GM21723 (cell line): ENCODE measurements around the gene DSCAM.

Source experiments
- ATAC-seq: cut with Tn5 transposase; IDR thresholded peaks from one replicate; pipeline ENCODE4 v1.9.1; 2021; ENCODE audit warnings: mild to moderate bottlenecking, moderate library complexity; ENCODE audit not compliant: unreplicated experiment

Gene DSCAM

GRCh38 chr21:40770435-40771055 is 76.4 kb downstream of the DSCAM start:
- no peak for ATAC-seq

DNA sequence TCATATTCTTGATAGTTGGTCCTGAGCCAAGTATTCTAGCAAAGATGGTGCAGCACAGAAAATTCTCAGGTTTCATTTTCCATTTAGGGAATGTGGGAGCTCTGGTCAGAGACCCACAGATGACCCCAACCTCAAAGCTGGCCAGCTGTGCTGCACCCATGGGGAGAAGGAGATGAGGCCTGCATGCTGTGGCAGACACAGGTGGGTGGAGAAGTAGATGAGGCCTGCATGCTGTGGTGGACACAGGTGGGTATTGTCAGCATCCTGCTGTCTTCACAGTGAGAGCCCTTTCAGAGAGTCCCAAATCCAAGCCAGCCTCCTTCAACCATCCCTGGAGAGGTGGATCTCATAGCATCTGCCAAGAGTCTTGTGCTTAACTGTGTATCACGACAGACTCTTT is 77.7 kb downstream of the DSCAM start:
- no peak for ATAC-seq

GRCh38 chr21:40768056-40768455 is 78.9 kb downstream of the DSCAM start:
- ATAC-seq = no peak

- no peak for ATAC-seq
Observed at GRCh38 chr21:40766381-40766780, 80.6 kb downstream of the DSCAM start.

- no peak for ATAC-seq
Observed at GRCh38 chr21:40765811-40766210, 81.1 kb downstream of the DSCAM start.

DNA sequence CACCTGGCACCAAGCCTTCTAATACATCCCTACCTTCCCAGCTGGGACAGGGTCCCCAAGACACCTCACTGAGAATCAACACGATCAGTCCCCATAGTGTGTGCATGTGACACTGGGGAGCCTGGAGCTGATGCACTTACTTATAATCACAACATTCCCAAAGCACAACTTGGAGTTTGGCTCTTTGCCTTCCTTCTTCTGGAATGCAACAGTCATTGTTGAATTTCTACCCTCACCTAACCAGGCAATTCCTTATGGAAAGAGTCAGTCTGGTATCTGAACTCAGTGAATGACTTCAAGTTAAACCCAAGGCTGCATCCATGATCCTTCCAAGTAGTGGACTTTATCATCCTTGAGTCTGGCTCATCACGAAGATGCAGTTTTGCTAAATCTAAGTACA is 86.1 kb downstream of the DSCAM start:
- no peak for ATAC-seq

DNA sequence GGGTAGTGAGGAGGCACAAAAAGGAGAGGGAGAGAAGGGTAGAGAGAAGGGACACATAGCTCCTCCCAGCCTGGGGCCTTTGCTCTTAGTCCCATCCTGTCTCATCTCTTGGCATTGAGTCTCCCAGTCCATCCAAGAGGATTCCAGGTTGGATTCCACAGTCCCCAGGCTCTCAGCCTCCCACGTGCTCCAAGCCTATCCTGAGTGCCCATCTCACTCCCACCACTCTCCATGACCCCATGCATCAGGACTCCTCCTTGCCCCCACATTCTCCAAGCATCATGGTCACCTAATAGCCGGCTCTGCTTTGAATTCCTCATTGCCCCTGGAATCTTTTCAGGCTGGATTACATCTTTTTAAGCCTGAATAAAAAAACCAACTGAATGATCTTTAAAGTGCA is 87.9 kb downstream of the DSCAM start:
- no peak for ATAC-seq

- ATAC-seq = no peak
Observed at GRCh38 chr21:40757366-40757765, 89.6 kb downstream of the DSCAM start.

DNA sequence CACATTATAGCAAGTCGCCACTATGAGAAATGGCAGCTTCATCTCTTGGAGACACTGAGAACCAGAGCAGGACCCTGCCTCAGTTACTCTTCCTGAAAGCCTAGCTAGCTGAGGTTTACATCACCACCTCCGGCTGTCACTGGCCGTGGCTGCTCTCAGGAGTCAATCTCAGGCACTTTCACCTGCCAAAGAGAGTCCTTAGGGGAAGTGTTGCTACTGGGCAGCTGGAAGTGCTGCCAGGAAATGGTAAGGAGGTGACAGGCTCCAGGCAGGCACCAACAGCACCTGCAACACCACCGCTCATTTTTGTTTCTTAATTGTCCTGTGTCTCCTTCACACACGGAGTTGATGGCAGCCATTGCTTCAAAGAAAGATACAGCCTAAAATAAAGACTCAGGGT is 92.5 kb downstream of the DSCAM start:
- no peak for ATAC-seq

GRCh38 chr21:40753756-40754155 is 93.2 kb downstream of the DSCAM start:
- no peak for ATAC-seq

DNA sequence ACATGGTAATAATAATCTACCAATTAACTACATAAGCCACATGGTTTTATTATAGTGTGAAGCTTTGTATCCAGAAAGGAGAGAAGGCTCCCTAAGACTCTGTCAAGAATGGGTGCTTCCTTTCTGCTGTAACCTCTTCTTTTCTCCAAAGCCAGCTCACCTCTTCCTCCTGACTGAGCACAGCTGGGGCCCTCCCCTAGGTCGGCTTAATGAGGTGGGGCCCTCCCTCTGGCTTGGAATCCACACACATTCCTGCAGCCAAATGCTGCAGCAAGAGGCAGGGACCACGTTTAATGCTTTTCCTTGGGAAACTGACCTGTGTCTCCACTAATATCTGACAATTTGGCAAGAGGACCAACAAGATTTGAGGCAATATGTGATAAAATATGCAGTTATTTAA is 94.8 kb downstream of the DSCAM start:
- no peak for ATAC-seq

DNA sequence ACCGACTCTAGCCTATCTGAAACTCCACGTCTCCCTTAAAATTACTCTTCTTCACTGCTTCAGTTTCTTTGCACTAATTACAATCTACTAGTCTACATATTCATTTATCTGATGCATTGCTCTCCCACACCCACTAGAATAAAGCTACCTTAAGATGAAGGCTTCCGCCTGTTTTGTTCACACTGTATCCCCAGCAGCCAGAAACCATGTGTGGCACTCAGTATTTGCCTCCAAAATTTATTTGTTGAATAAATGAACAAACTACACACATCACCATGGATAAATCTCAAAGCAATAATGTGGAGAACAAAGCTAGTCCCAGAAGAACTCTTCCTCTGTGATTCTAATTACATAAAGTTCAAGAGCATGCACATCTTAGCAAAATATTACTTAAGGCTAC is 95.7 kb downstream of the DSCAM start:
- ATAC-seq = no peak

DNA sequence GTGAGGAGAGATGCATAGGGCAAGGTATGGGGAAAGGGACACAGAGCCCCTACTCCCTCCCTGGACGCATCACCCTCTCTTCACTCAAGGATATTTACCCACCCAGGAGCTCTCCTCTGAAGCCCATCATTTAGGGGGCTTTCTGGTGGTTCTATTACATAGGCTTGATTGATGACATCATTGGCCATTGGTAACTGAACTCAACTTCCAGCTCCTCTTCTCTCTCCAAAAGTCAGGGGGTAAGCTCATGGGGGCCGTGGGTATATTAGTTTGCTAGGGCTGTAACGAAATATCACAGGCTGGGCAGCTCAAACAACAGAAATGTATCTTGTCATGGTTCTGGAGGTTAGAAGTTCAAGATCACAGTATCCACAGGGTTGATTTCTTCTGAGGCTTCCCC is 110.8 kb downstream of the DSCAM start:
- ATAC-seq = no peak

DNA sequence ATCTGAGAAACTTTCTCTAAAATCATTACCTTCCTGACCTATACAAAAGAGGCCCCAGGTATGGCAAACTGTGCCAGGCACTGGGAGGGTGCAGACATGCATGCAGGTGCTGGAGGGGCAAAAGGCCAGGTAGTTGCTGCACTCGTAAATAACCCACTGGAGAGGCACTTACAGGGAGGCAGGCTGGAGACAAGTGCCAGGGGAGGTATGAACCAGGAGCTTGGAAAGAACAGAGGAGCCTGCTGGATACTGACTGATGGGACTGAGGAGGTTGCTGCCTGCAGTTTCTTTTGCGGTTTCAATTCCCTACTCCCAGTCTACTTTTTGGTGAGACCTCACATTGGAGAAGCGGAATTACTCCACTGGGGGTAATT is 113.9 kb downstream of the DSCAM start:
- ATAC-seq = no peak

GRCh38 chr21:40732253-40733023 is 114.5 kb downstream of the DSCAM start:
- ATAC-seq = no peak

GRCh38 chr21:40731206-40731605 is 115.8 kb downstream of the DSCAM start:
- ATAC-seq = no peak

- ATAC-seq = no peak
Observed at GRCh38 chr21:40730426-40730800, 116.5 kb downstream of the DSCAM start.

DNA sequence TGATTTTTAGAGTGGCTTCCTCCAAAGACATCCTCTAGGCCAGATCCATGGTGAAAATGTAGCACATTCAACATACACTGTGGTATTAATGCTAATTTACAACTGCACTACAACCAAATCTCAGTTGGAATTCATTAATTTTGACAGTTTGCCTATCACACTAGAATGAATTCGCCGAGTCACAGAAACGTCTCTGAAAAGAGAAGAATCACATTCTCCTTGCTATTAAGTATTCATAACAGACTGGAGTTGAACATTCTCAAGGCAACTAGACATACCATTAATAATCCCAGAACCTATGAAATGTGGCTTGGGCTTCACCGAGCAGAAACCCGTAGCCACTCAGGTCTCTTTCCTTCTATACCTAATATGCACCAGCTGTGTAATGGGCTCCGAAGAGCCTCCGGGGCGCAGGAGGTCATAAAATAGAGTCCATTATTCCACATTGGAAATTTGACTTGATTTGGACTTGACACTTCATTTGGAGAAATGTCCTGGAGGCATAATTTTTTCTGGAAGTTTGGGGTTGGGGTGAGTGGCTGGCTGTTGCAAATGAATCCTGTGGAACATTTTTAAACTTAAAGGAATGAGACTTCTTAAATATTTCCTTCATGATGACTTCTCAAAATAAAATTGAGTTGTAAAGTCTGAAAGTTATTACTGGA is 117.1 kb downstream of the DSCAM start:
- ATAC-seq = no peak

GRCh38 chr21:40723966-40724365 is 123.0 kb downstream of the DSCAM start:
- ATAC-seq = no peak

DNA sequence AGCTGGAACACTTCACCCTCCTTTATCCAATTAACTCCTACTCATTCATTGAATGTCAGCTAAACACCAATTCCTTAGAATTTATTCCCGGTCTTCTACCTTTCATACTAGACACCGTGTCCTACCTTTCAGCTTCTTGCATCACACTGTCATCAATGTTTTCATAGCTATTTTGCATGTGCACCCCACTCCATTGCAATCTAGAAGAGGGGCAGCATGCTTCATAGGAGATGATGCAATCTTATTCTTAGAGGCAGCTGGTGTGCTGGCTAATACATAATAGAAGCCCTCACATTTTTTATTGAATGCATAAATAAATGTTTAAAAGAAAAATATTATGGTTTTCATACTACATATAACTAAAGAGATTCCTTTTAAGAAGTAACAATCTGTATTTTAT is 123.6 kb downstream of the DSCAM start:
- ATAC-seq = no peak

DNA sequence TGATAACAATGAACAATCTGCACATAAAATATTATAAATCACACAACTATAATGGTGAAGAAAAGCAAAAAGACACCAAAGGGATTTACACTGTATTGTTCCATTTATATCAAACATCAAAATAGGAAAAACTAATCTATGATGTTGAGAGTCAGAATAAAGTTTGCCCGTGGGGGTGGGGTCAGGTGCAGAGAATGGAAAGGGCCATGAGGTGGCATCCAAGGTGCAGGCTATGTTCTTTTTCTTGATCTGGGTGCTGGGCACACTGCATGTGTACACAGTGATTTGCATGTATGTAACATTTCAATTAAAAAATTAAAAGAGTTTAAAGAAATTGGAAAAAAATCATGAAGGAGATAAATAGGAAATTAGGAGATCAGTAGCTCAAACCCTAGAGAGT is 127.3 kb downstream of the DSCAM start:
- ATAC-seq = no peak

- ATAC-seq = no peak
Observed at GRCh38 chr21:40717028-40717427, 129.9 kb downstream of the DSCAM start.
